Lower leg skin (tissue), 4 donors: Measurements from ENCODE around the gene DCLK2. TPM values are rescaled to one million over a fixed set of nuclear protein-coding genes. Genes with fewer than 3 reads are reported as not detected.

Experiments used
- DNase-seq, 2 donors: peaks; one replicate each; pipeline ENCODE4 v3.0.0-alpha.2; 2019; ENCODE audit warnings: low spot score in 2 of 2
- H3K4me3 ChIP-seq: fragments of 200-600 bp; sonication (generic); 2 replicates; pipeline ENCODE4 v1.5.1; 2017; ENCODE audit warnings: mild to moderate bottlenecking, low read depth; ENCODE audit not compliant: poor library complexity, severe bottlenecking
- CTCF ChIP-seq, 3 donors: fragments of 450-650 bp; IDR thresholded peaks; one replicate each; pipeline ENCODE4 v1.5.1; 2016; ENCODE audit warnings: antibody characterized with exemption in 3 of 3, mild to moderate bottlenecking in 3 of 3, moderate library complexity in 2 of 3
- POLR2A ChIP-seq, 2 donors: fragments of 450-650 bp; IDR thresholded peaks; one replicate each; pipeline ENCODE4 v1.6.1; 2016 to 2017; ENCODE audit warnings: antibody characterized with exemption in 2 of 2, mild to moderate bottlenecking in 1 of 2, moderate library complexity in 1 of 2
- WGBS, 2 donors: methylation state at CpG; one replicate each; pipeline ENCODE4 v1.1.5; 2018; 5-methylcytosine and 5-hydroxymethylcytosine counted together
- intact Hi-C: fragments of 100-400 bp; cut with DNase I; formaldehyde crosslinking; loops from one replicate; pipeline ENCODE4 v1.15.0; 2023; ENCODE audit warnings: low total_unique reads
- total RNA-seq, 4 donors: library from RNA; depleted of rRNA; stranded (reverse); fragments of >200 nt; gene quantifications; one replicate each; pipeline ENCODE4 v1.1.0, GENCODE V29; 2016

Gene DCLK2
- total RNA-seq, 4 donors from 2014 or later: 0.59 to 2.3 (median 1.5) TPM

GRCh38 chr4:150231107-150231770 is 153.0 kb downstream of the DCLK2 start:
- 87 to 95% methylated on average over 4 of the region's 4 CpGs for WGBS, 2 donors
- no peak for TF ChIP-seq POLR2A (IDR thresholded peaks at IDR 0.05)
- no peak for TF ChIP-seq CTCF (IDR thresholded peaks at IDR 0.05)
- H3K4me3 ChIP-seq: no peak overlapping the region
- DNase-seq: no peak
- intact Hi-C loops: no loop called here

- WGBS, 2 donors: 87% methylated on average over 6 of the region's 6 CpGs
- H3K4me3 ChIP-seq: no peak overlapping the region
- DNase-seq: no peak
- intact Hi-C loops: no loop called here
- TF ChIP-seq CTCF (IDR thresholded peaks at IDR 0.05) (no peak), POLR2A (IDR thresholded peaks at IDR 0.05) (no peak)
Observed at GRCh38 chr4:150232029-150232428, 153.8 kb downstream of the DCLK2 start.

GRCh38 chr4:150234246-150234645 is 156.0 kb downstream of the DCLK2 start:
- intact Hi-C loops: no loop called here
- H3K4me3 ChIP-seq: no peak overlapping the region
- DNase-seq: no peak
- WGBS, 2 donors: 93 to 94% methylated on average over 5 of the region's 5 CpGs
- TF ChIP-seq POLR2A (IDR thresholded peaks at IDR 0.05) (no peak), CTCF (IDR thresholded peaks at IDR 0.05) (no peak)

GRCh38 chr4:150235317-150235716 is 157.1 kb downstream of the DCLK2 start:
- no peak overlapping the region for H3K4me3 ChIP-seq
- no peak for DNase-seq
- no peak for TF ChIP-seq CTCF (IDR thresholded peaks at IDR 0.05)
- TF ChIP-seq POLR2A (IDR thresholded peaks at IDR 0.05): no peak
- intact Hi-C loops: no loop called here
- WGBS, 2 donors: 92 to 93% methylated on average over 5 of the region's 5 CpGs

- no peak overlapping the region for H3K4me3 ChIP-seq
- 79% methylated on average over 6 of the region's 6 CpGs for WGBS, 2 donors
- intact Hi-C loops: no loop called here
- TF ChIP-seq CTCF (IDR thresholded peaks at IDR 0.05) (no peak), POLR2A (IDR thresholded peaks at IDR 0.05) (no peak)
- DNase-seq: no peak
Observed at GRCh38 chr4:150235808-150236271, 157.6 kb downstream of the DCLK2 start.

GRCh38 chr4:150236626-150237025 is 158.4 kb downstream of the DCLK2 start:
- TF ChIP-seq POLR2A (IDR thresholded peaks at IDR 0.05): no peak
- TF ChIP-seq CTCF (IDR thresholded peaks at IDR 0.05): no peak
- H3K4me3 ChIP-seq: no peak overlapping the region
- DNase-seq: no peak
- intact Hi-C loops: no loop called here
